ENCODE measurements around the gene TSPAN18. TPM values are rescaled to one million over a fixed set of nuclear protein-coding genes. Genes with fewer than 3 reads are reported as not detected.

The TSPAN18 gene
- total and polyA plus RNA-seq, 2 of the 8 experiments (the other 6 are each of a cell fraction or from before 2014, with no cell fraction given): 5.2 to 10.2 TPM

DNA sequence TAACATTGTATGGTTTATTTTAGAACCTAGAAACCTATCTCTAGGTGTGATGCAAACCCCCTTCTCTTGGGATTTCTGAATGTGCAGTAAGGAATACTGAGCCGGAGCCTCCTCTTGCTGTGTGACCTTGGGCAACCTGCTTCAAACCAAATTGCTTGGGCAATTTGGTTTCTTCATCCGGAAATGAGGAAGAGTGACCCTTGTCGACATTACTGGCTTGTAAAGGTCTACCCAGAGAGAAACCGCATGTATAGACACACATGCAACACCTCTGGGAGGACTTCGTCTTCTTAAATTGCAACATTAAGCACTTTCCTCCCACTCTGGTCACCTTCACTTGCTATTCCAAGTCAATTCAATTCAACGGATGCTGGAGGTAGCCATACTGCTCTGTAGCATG lies 243.5 kb downstream of the TSPAN18 start:
- WGBS, 2 experiments (ENCODE audit: extremely low coverage in 1 of 2, insufficient coverage in 1 of 2, insufficient read length in 1 of 2, insufficient replicate concordance in 2 of 2, low coverage in 1 of 2, low lambda C conversion rate in 2 of 2, missing lambda C conversion rate in 1 of 2): 89% methylated on average over 6 of the region's 6 CpGs; no CpG with 5 or more reads in 1 of the 2 experiments
- H2BK5ac ChIP-seq (ENCODE audit: low read depth, low read length): no peak overlapping the region
- no peak overlapping the region for H3K4me2 ChIP-seq (ENCODE audit: insufficient read depth in 1 of 2, low read depth in 2 of 2, low read length in 2 of 2)
- H3K9me3 ChIP-seq (ENCODE audit: insufficient read depth in 2 of 2, low read depth in 1 of 2, low read length in 1 of 2): no peaks in the 10 kb centered on the region
- H4K8ac ChIP-seq (ENCODE audit: extremely low read depth, insufficient read depth, low read length): no peak overlapping the region
- no peak overlapping the region for H3K4ac ChIP-seq (replicated peaks; ENCODE audit: insufficient read length, low read depth, low read length)
- no peak overlapping the region for H4K5ac ChIP-seq (ENCODE audit: insufficient read length, low read depth, low read length)
- CTCF ChIA-PET (ENCODE audit: partially characterized antibody): interaction anchor here (0.6 to 38.2 kb wide), 5 partner anchors 10 to 231 kb away, joined by 3 to 731 read pairs (median 112); no protein-coding TSS in a partner anchor
- H2BK15ac ChIP-seq (ENCODE audit: low read length): no peak overlapping the region
- no peak overlapping the region for H3K18ac ChIP-seq (ENCODE audit: extremely low read depth, low read length)
- peaks cover 0 to 14% (median 5%) of the 10 kb centered on the region in 4 experiments; a peak in 6 of 7 replicates for H3K4me1 ChIP-seq (replicated peaks in 1 of 4; ENCODE audit: control insufficient read depth in 3 of 4, insufficient read depth in 4 of 4, low read length in 3 of 4)
- no peaks in the 10 kb centered on the region for H3K79me2 ChIP-seq (ENCODE audit: control insufficient read depth in 1 of 2, insufficient read depth in 2 of 2, low read length in 2 of 2)
- no peak overlapping the region for H2AK5ac ChIP-seq (ENCODE audit: low read depth, low read length)
- no peak for FAIRE-seq
- no peak overlapping the region for H3K4me3 ChIP-seq (ENCODE audit: extremely low read depth in 1 of 4, insufficient read depth in 2 of 4, low read depth in 3 of 4, low read length in 4 of 4)
- no peak for DNase-seq (ENCODE audit: low read depth in 1 of 2, low spot score in 2 of 2)
- TF ChIP-seq HDAC2 (IDR thresholded peaks at IDR 0.05; ENCODE audit: borderline replicate concordance in 1 of 2, low read depth in 2 of 2, low read length in 2 of 2) (no peak), MAFK (IDR thresholded peaks at IDR 0.05; ENCODE audit: low read depth, low read length) (no peak), FOSL1 (IDR thresholded peaks at IDR 0.05; ENCODE audit: insufficient read depth, low read depth, low read length) (no peak), CHD1 (IDR thresholded peaks at IDR 0.05; ENCODE audit: low read depth, low read length) (no peak), RXRA (IDR thresholded peaks at IDR 0.05; ENCODE audit: insufficient read depth, low read depth, low read length) (no peak), KDM5A (IDR thresholded peaks at IDR 0.05; ENCODE audit: low read length) (no peak), SP2 (IDR thresholded peaks at IDR 0.05; ENCODE audit: low read length) (no peak), RBBP5 (IDR thresholded peaks at IDR 0.05; ENCODE audit: borderline replicate concordance, low read depth, low read length) (no peak), EGR1 (IDR thresholded peaks at IDR 0.05; ENCODE audit: borderline replicate concordance, low read depth, low read length) (no peak), RFX5 (IDR thresholded peaks at IDR 0.05; ENCODE audit: borderline replicate concordance, low read depth, low read length) (no peak), CTBP2 (IDR thresholded peaks at IDR 0.05; ENCODE audit: borderline replicate concordance, insufficient read depth, insufficient read length, low read length) (no peak)
- TF ChIP-seq, protein P1, sequence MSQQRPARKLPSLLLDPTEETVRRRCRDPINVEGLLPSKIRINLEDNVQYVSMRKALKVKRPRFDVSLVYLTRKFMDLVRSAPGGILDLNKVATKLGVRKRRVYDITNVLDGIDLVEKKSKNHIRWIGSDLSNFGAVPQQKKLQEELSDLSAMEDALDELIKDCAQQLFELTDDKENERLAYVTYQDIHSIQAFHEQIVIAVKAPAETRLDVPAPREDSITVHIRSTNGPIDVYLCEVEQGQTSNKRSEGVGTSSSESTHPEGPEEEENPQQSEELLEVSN (IDR thresholded peaks at IDR 0.05): no peak
- no peak overlapping the region for H2BK120ac ChIP-seq (replicated peaks; ENCODE audit: low read depth, low read length)
- no peak overlapping the region for H3K56ac ChIP-seq (replicated peaks; ENCODE audit: insufficient read length, low read depth, low read length)
- H2BK20ac ChIP-seq (ENCODE audit: low read length): no peak overlapping the region
- no peaks in the 10 kb centered on the region; a peak in 2 of 7 replicates for H3K27me3 ChIP-seq (replicated peaks in 1 of 4; ENCODE audit: control insufficient read depth in 3 of 4, extremely low read depth in 1 of 4, insufficient read depth in 3 of 4, low read length in 3 of 4)
- no peak overlapping the region for H3K27ac ChIP-seq (ENCODE audit: low read depth, low read length)
- no peak overlapping the region for H3K23ac ChIP-seq (ENCODE audit: insufficient read length)
- no peak overlapping the region for H2BK12ac ChIP-seq (ENCODE audit: low read depth, low read length)
- no peaks in the 10 kb centered on the region for H4K20me1 ChIP-seq (replicated peaks in 1 of 2; ENCODE audit: control insufficient read depth in 1 of 2, insufficient read depth in 2 of 2, low read length in 2 of 2)
- no peak overlapping the region for H4K91ac ChIP-seq (replicated peaks; ENCODE audit: insufficient read length, low read length)
- H3K36me3 ChIP-seq (ENCODE audit: control insufficient read depth in 2 of 4, insufficient read depth in 4 of 4, low read length in 3 of 4): no peaks in the 10 kb centered on the region
- H3K14ac ChIP-seq (ENCODE audit: insufficient read length): no peak overlapping the region
- POLR2A ChIA-PET (ENCODE audit: partially characterized antibody): interaction anchor here (1.2 kb wide), 1 partner anchor 21 kb away, joined by 3 read pairs; no protein-coding TSS in a partner anchor
- no peaks in the 10 kb centered on the region for H3K79me1 ChIP-seq (ENCODE audit: low read depth, low read length)
- H3K9ac ChIP-seq (replicated peaks in 1 of 4; ENCODE audit: extremely low read depth in 1 of 4, low read depth in 3 of 4, low read length in 3 of 4): no peak overlapping the region
- H2AFZ ChIP-seq (ENCODE audit: low read length): no peak overlapping the region
- no peaks in the 10 kb centered on the region for H3K23me2 ChIP-seq (ENCODE audit: low read depth, low read length)
